Heart left ventricle (tissue), 16 donors: ENCODE data around the gene OGDH. TPM values are rescaled to one million over a fixed set of nuclear protein-coding genes. Genes with fewer than 3 reads are reported as not detected.

Experiments used
- ATAC-seq, 4 donors: fragments of 200-7000 bp; cut with Tn5 transposase; one replicate each; pipeline ENCODE4 v1.9.1; 2020 to 2022; ENCODE audit warnings: moderate library complexity in 4 of 4, mild to moderate bottlenecking in 3 of 4, moderate number of reproducible peaks in 1 of 4
- DNase-seq, 5 donors: peaks; one replicate each; pipeline ENCODE4 v3.0.0-alpha.2; 2020
- H3K27ac ChIP-seq, 12 donors: fragments of 200-600 bp; sonication (generic) in 4 of 12; one replicate each; pipeline versions ENCODE4 v1.5.0 to v1.8.0; 2016 to 2022; ENCODE audit warnings: mild to moderate bottlenecking in 2 of 12
- H3K27me3 ChIP-seq, 9 donors: fragments of 200-600 bp; sonication (generic) in 2 of 9; one replicate each; pipeline versions ENCODE4 v1.5.1 to v1.8.0; 2016 to 2022; ENCODE audit warnings: mild to moderate bottlenecking in 3 of 9
- H3K36me3 ChIP-seq, 9 donors: fragments of 200-600 bp; sonication (generic) in 2 of 9; one replicate each; pipeline versions ENCODE4 v1.5.0 to v1.8.0; 2018 to 2022; ENCODE audit warnings: mild to moderate bottlenecking in 2 of 9
- H3K4me1 ChIP-seq, 12 donors: fragments of 200-600 bp; sonication (generic) in 4 of 12; one replicate each; pipeline versions ENCODE4 v1.5.0 to v1.8.0; 2016 to 2022; ENCODE audit warnings: mild to moderate bottlenecking in 3 of 12
- H3K4me3 ChIP-seq, 12 donors: fragments of 200-600 bp; sonication (generic) in 4 of 12; one replicate each; pipeline versions ENCODE4 v1.5.0 to v1.8.0; 2017 to 2022; ENCODE audit warnings: mild to moderate bottlenecking in 9 of 12, moderate library complexity in 4 of 12
- H3K9me3 ChIP-seq, 12 donors: fragments of 200-600 bp; sonication (generic) in 4 of 12; one replicate each; pipeline versions ENCODE4 v1.5.0 to v1.8.0; 2016 to 2022; ENCODE audit warnings: mild to moderate bottlenecking in 1 of 12
- POLR2A ChIP-seq, 2 donors: fragments of 450-650 bp; IDR thresholded peaks; one replicate each; pipeline ENCODE4 v1.6.1; 2017; ENCODE audit warnings: antibody characterized with exemption in 2 of 2, mild to moderate bottlenecking in 2 of 2, moderate library complexity in 2 of 2
- whole genome bisulfite sequencing, 4 donors: extraction: QIAGEN DNeasy Blood & Tissue Kit in 2 of 4; methylation state at CpG; one replicate each; pipeline versions ENCODE4 v1.1.5 to v1.1.7; 2013 to 2018; 5-methylcytosine and 5-hydroxymethylcytosine counted together
- intact Hi-C, 10 donors: fragments of 100-400 bp; cut with DNase I; formaldehyde crosslinking; loops; one replicate each; pipeline versions ENCODE4 v1.11.1 to v1.14.2; 2022
- polyA plus RNA-seq, 2 donors: library from polyadenylated mRNA; stranded (reverse); fragments of 200-250 nt; gene quantifications; one replicate each; pipeline ENCODE4 v1.2.3, GENCODE V29; 2013
- total RNA-seq, 9 donors: library from RNA; depleted of rRNA in 2 of 9; stranded (reverse); fragments of >200 nt in 2 of 9; fragmentation: NEBNext Ultra II Directional in 3 of 9; extraction: Animal tissue kit (Norgen Biotek cat#: 25700) in 3 of 9; gene quantifications; one replicate each; pipeline versions ENCODE4 v1.1.0 to v1.2.4, GENCODE V29; 2016 to 2023
- TF ChIP-seq, protein P1 (sequence below), 12 donors: fragments of 200-600 bp; sonication (generic) in 4 of 12; IDR thresholded peaks; one replicate each; pipeline versions ENCODE4 v1.5.0 to v1.8.0; 2018 to 2022; ENCODE audit warnings: antibody characterized with exemption in 12 of 12, mild to moderate bottlenecking in 5 of 12
- donor health status: ischemic (EF 13 %, LVEDD 7.1; RV severe dilation, severe dysfunction).
- donor health status: healthy with polysubstance abuse.
- donor health status: DM: no; HTN: yes; CAD: no.
- donor health status: DM: no; HTN: no; CAD: no.
- donor health status: ischemic (EF 25% LVEDD 6.9; RV normal size, moderate dysfunction).
- donor health status: ischemic (EF 25% LVEDD 5.7; RV mildly dilated, moderate dysfunction).
- donor health status: healthy.
- donor health status: DM: yes; HTN: yes; CAD: no.
- donor health status: ischemic (EF 35%, LVEDD 5.7; RV mildly dilated, moderate dysfunction).
- donor health status: nonischemic (EF 11% LVEDD 7.7; RV severe dilation, severe dysfunction).
- donor health status: DM: yes; HTN: yes; CAD: no.
- donor health status: PGD.
- donor health status: ischemic (EF 29% LVEDD 5.4; RV normal size, mild dysfunction).
- donor health status: nonischemic (EF 23%, LVEDD 6.1; RV moderate dilation, normal function).

OGDH gene
- total and polyA plus RNA-seq, 11 donors = 247 to 789 (median 633) TPM

GRCh38 chr7:44685723-44686122 lies 79.3 kb downstream of the OGDH start:
- WGBS, 4 donors = 15 to 41% (median 34%) methylated on average over 1 of the region's 1 CpG
- TF ChIP-seq, protein P1, sequence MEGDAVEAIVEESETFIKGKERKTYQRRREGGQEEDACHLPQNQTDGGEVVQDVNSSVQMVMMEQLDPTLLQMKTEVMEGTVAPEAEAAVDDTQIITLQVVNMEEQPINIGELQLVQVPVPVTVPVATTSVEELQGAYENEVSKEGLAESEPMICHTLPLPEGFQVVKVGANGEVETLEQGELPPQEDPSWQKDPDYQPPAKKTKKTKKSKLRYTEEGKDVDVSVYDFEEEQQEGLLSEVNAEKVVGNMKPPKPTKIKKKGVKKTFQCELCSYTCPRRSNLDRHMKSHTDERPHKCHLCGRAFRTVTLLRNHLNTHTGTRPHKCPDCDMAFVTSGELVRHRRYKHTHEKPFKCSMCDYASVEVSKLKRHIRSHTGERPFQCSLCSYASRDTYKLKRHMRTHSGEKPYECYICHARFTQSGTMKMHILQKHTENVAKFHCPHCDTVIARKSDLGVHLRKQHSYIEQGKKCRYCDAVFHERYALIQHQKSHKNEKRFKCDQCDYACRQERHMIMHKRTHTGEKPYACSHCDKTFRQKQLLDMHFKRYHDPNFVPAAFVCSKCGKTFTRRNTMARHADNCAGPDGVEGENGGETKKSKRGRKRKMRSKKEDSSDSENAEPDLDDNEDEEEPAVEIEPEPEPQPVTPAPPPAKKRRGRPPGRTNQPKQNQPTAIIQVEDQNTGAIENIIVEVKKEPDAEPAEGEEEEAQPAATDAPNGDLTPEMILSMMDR (IDR thresholded peaks at IDR 0.05) = no peak
- no peak for TF ChIP-seq POLR2A (IDR thresholded peaks at IDR 0.05)
- no peak for DNase-seq
- H3K27me3 ChIP-seq = no peaks in the 10 kb centered on the region
- intact Hi-C loops = no loop called here
- peak in 3 of 4 donors; percentile 38 to 44 (median 41) for ATAC-seq
- peak overlapping the region in 5 of 12 donors; percentile 18 to 48 (median 31) for H3K27ac ChIP-seq
- H3K4me1 ChIP-seq = peaks cover 0 to 10% (median 2%) of the 10 kb centered on the region in 12 donors
- no peaks in the 10 kb centered on the region for H3K9me3 ChIP-seq
- H3K36me3 ChIP-seq = peaks cover 3 to 82% (median 75%) of the 10 kb centered on the region in 9 donors
- no peak overlapping the region for H3K4me3 ChIP-seq

- H3K9me3 ChIP-seq = no peaks in the 10 kb centered on the region
- WGBS, 4 donors = 90 to 99% (median 97%) methylated on average over 2 of the region's 2 CpGs
- H3K27me3 ChIP-seq = no peaks in the 10 kb centered on the region
- ATAC-seq = no peak
- TF ChIP-seq, protein P1 (IDR thresholded peaks at IDR 0.05) = no peak
- TF ChIP-seq POLR2A (IDR thresholded peaks at IDR 0.05) = no peak
- peaks cover 0 to 80% (median 73%) of the 10 kb centered on the region in 9 donors for H3K36me3 ChIP-seq
- no peak overlapping the region for H3K27ac ChIP-seq
- DNase-seq = no peak
- peaks cover 0 to 20% (median 5%) of the 10 kb centered on the region in 12 donors for H3K4me1 ChIP-seq
- H3K4me3 ChIP-seq = no peak overlapping the region
- intact Hi-C loops = no loop called here
Observed at GRCh38 chr7:44689427-44689826, 83.0 kb downstream of the OGDH start.

- ATAC-seq (peak; percentile 95 to 97 (median 96)), DNase-seq (peak; percentile 43 to 94 (median 76))
- H3K27ac ChIP-seq = peak overlapping the region; percentile 9 to 89 (median 70)
- WGBS, 4 donors = 66 to 84% (median 74%) methylated on average over 18 to 19 of the region's 19 CpGs
- intact Hi-C loops = loop anchor here in 3 of 10 donors (2.0 to 5.0 kb wide), 3 partner anchors 36 to 86 kb away; partner anchors contain the start of gene OGDH (in 2 of the 3)
- peak in 1 of 2 donors; percentile 43 for TF ChIP-seq POLR2A (IDR thresholded peaks at IDR 0.05)
- TF ChIP-seq, protein P1 (IDR thresholded peaks at IDR 0.05) = no peak
- H3K9me3 ChIP-seq = no peaks in the 10 kb centered on the region
- H3K36me3 ChIP-seq = peaks cover 0 to 94% (median 90%) of the 10 kb centered on the region in 9 donors
- peaks cover 0 to 16% (median 2%) of the 10 kb centered on the region in 12 donors for H3K4me1 ChIP-seq
- no peaks in the 10 kb centered on the region for H3K27me3 ChIP-seq
- H3K4me3 ChIP-seq = no peak overlapping the region
Observed at GRCh38 chr7:44693641-44694313, 87.3 kb downstream of the OGDH start.

- H3K27ac ChIP-seq = peak overlapping the region; percentile 9 to 89 (median 70)
- H3K27me3 ChIP-seq = no peaks in the 10 kb centered on the region
- peak; percentile 2 to 5 (median 3) for ATAC-seq
- DNase-seq = no peak
- H3K9me3 ChIP-seq = peaks cover 0 to under 1% (median 0%) of the 10 kb centered on the region in 12 donors
- H3K4me1 ChIP-seq = peaks cover 0 to 16% (median 2%) of the 10 kb centered on the region in 12 donors
- 89 to 97% (median 97%) methylated on average over 5 to 14 of the region's 14 CpGs for WGBS, 4 donors
- intact Hi-C loops = loop anchor here in 3 of 10 donors (2.0 to 5.0 kb wide), 3 partner anchors 37 to 87 kb away; partner anchors contain the start of gene OGDH (in 2 of the 3)
- H3K4me3 ChIP-seq = no peak overlapping the region
- TF ChIP-seq, protein P1 (IDR thresholded peaks at IDR 0.05) = no peak
- TF ChIP-seq POLR2A (IDR thresholded peaks at IDR 0.05) = no peak
- H3K36me3 ChIP-seq = peaks cover 0 to 96% (median 94%) of the 10 kb centered on the region in 9 donors
Observed at GRCh38 chr7:44694326-44694725, 87.9 kb downstream of the OGDH start.
